ENCODE data around the gene RASL11A.

The RASL11A gene

GRCh38 chr13:27300941-27301586 is 30.4 kb downstream of the RASL11A start:
- no peak for DNase-seq (ENCODE audit: extremely low spot score)
- no peak for TF ChIP-seq CTCF (IDR thresholded peaks at IDR 0.05; ENCODE audit: control extremely low read depth, extremely low read depth, low read depth, missing control alignments)
- ChIA-PET POLR2A (interaction anchor here (0.6 kb wide), 1 partner anchor 50 kb away, joined by 3 read pairs; no protein-coding TSS in a partner anchor), CTCF (interaction anchor here (1.0 to 2.4 kb wide), 5 partner anchors 9 to 316 kb away, joined by 3 to 6 read pairs (median 5); partner anchors contain the start of gene RASL11A)

GRCh38 chr13:27302643-27303262 is 32.1 kb downstream of the RASL11A start:
- no peak for DNase-seq (ENCODE audit: extremely low spot score)
- no peak for TF ChIP-seq CTCF (IDR thresholded peaks at IDR 0.05; ENCODE audit: control extremely low read depth, extremely low read depth, low read depth, missing control alignments)
- ChIA-PET CTCF (interaction anchor here (1.2 to 1.4 kb wide), 3 partner anchors 9 to 32 kb away, joined by 3 read pairs; partner anchors contain the start of gene RASL11A), POLR2A (no interaction called here)

GRCh38 chr13:27304099-27304498 is 33.5 kb downstream of the RASL11A start:
- ChIA-PET CTCF (interaction anchor here (1.2 kb wide), 1 partner anchor 57 kb away, joined by 3 read pairs; no protein-coding TSS in a partner anchor), POLR2A (no interaction called here)
- no peak for DNase-seq (ENCODE audit: extremely low spot score)
- TF ChIP-seq CTCF (IDR thresholded peaks at IDR 0.05; ENCODE audit: control extremely low read depth, extremely low read depth, low read depth, missing control alignments) = no peak

- ChIA-PET CTCF (interaction anchor here (1.2 kb wide), 2 partner anchors 57 to 319 kb away, joined by 3 to 4 read pairs; no protein-coding TSS in a partner anchor), POLR2A (no interaction called here)
- no peak for DNase-seq (ENCODE audit: extremely low spot score)
- TF ChIP-seq CTCF (IDR thresholded peaks at IDR 0.05; ENCODE audit: control extremely low read depth, extremely low read depth, low read depth, missing control alignments) = no peak
Measured at GRCh38 chr13:27304611-27305010, 34.0 kb downstream of the RASL11A start.

GRCh38 chr13:27306364-27306763 is 35.7 kb downstream of the RASL11A start:
- ChIA-PET CTCF (interaction anchor here (1.0 to 1.6 kb wide), 2 partner anchors 10 to 53 kb away, joined by 3 read pairs; no protein-coding TSS in a partner anchor), POLR2A (no interaction called here)
- no peak for TF ChIP-seq CTCF (IDR thresholded peaks at IDR 0.05; ENCODE audit: control extremely low read depth, extremely low read depth, low read depth, missing control alignments)
- DNase-seq (ENCODE audit: extremely low spot score) = no peak

- DNase-seq (ENCODE audit: extremely low spot score) = no peak
- POLR2A ChIA-PET = no interaction called here
- TF ChIP-seq CTCF (IDR thresholded peaks at IDR 0.05; ENCODE audit: control extremely low read depth, extremely low read depth, low read depth, missing control alignments) = no peak
- CTCF ChIA-PET = interaction anchor here (1.3 to 2.4 kb wide), 3 partner anchors 12 to 323 kb away, joined by 3 to 8 read pairs (median 4); no protein-coding TSS in a partner anchor
Measured at GRCh38 chr13:27308941-27309340, 38.3 kb downstream of the RASL11A start.

Data from GM10248 (cell line).